OCI-LY3 (cell line): ENCODE results near the gene MKNK2.

Experiments used
- CTCF ChIP-seq: fragments of 200-600, 300-600 bp; sonication (generic); IDR thresholded peaks from 2 replicates; pipeline ENCODE4 v1.5.1; 2014; ENCODE audit warnings: antibody characterized with exemption, low read length, low read depth
- EZH2phosphoT487 ChIP-seq: fragments of 200-600 bp; shearing (Covaris generic); IDR thresholded peaks from 2 replicates; pipeline ENCODE4 v1.6.1; 2018; ENCODE audit warnings: antibody characterized with exemption, mixed run types, low read depth

GRCh38 chr19:2096480-2097202, 45.6 kb upstream of the MKNK2 start, which contains the start of gene IZUMO4:
- TF ChIP-seq EZH2phosphoT487 = no peak
- TF ChIP-seq CTCF = peak; percentile 51
